Progenitor cell of endocrine pancreas (in vitro differentiated cells): ENCODE data around the gene ARHGEF28. TPM values are rescaled to one million over a fixed set of nuclear protein-coding genes. Genes with fewer than 3 reads are reported as not detected.

ENCODE experiments used
- DNase-seq: peaks from one replicate; pipeline ENCODE4 v3.0.0; 2021; ENCODE audit warnings: low spot score; ENCODE audit not compliant: unreplicated experiment
- H3K27ac Mint-ChIP-seq: 2 replicates; pipeline ENCODE4 v1.8.0; 2021; ENCODE audit warnings: mild to moderate bottlenecking, moderate library complexity, mixed read lengths
- H3K27me3 Mint-ChIP-seq: 2 replicates; pipeline ENCODE4 v1.8.0; 2021; ENCODE audit warnings: mixed read lengths
- H3K36me3 Mint-ChIP-seq: 2 replicates; pipeline ENCODE4 v1.8.0; 2022; ENCODE audit warnings: mixed read lengths; ENCODE audit not compliant: insufficient read depth
- H3K4me1 Mint-ChIP-seq: 2 replicates; pipeline ENCODE4 v1.8.0; 2021; ENCODE audit warnings: low read depth, mixed read lengths
- H3K4me3 Mint-ChIP-seq: 2 replicates; pipeline ENCODE4 v1.8.0; 2021; ENCODE audit warnings: low read depth, mild to moderate bottlenecking, moderate library complexity, mixed read lengths
- H3K9me3 Mint-ChIP-seq: 2 replicates; pipeline ENCODE4 v1.8.0; 2021; ENCODE audit warnings: low read depth, mixed read lengths
- CTCF ChIP-seq: fragments of 200-600 bp; sonication (generic); IDR thresholded peaks from one replicate; pipeline ENCODE4 v1.5.0; 2021; ENCODE audit warnings: antibody characterized with exemption, mild to moderate bottlenecking; ENCODE audit not compliant: unreplicated experiment
- total RNA-seq: library from RNA; stranded (reverse); gene quantifications from 2 replicates; pipeline ENCODE4 v1.2.1, GENCODE V29; 2021

The ARHGEF28 gene
- total RNA-seq, 1 donor from 2014 or later = 15.0 TPM

- no peak for TF ChIP-seq CTCF
- no peaks in the 10 kb centered on the region for H3K36me3 Mint-ChIP-seq
- no peak overlapping the region for H3K4me3 Mint-ChIP-seq
- no peaks in the 10 kb centered on the region for H3K9me3 Mint-ChIP-seq
- no peaks in the 10 kb centered on the region for H3K4me1 Mint-ChIP-seq
- DNase-seq = no peak
- H3K27ac Mint-ChIP-seq = no peak overlapping the region
- H3K27me3 Mint-ChIP-seq = peaks cover 7% of the 10 kb centered on the region
Measured at GRCh38 chr5:73740274-73740790, 114.3 kb downstream of the ARHGEF28 start.

- Mint-ChIP-seq H3K9me3 (no peaks in the 10 kb centered on the region), H3K36me3 (no peaks in the 10 kb centered on the region), H3K27ac (no peak overlapping the region), H3K4me1 (no peaks in the 10 kb centered on the region), H3K4me3 (no peak overlapping the region), H3K27me3 (peaks cover 2% of the 10 kb centered on the region)
- TF ChIP-seq CTCF = no peak
- no peak for DNase-seq
Measured at GRCh38 chr5:73743161-73743560, 117.2 kb downstream of the ARHGEF28 start.

- H3K27me3 Mint-ChIP-seq = no peaks in the 10 kb centered on the region
- no peak overlapping the region for H3K27ac Mint-ChIP-seq
- H3K9me3 Mint-ChIP-seq = no peaks in the 10 kb centered on the region
- no peaks in the 10 kb centered on the region for H3K36me3 Mint-ChIP-seq
- no peak for DNase-seq
- no peak for TF ChIP-seq CTCF
- H3K4me3 Mint-ChIP-seq = no peak overlapping the region
- no peaks in the 10 kb centered on the region for H3K4me1 Mint-ChIP-seq
Measured at GRCh38 chr5:73745836-73746235, 119.8 kb downstream of the ARHGEF28 start.

- Mint-ChIP-seq H3K4me1 (no peaks in the 10 kb centered on the region), H3K36me3 (no peaks in the 10 kb centered on the region), H3K4me3 (no peak overlapping the region), H3K27me3 (no peaks in the 10 kb centered on the region), H3K27ac (no peak overlapping the region), H3K9me3 (no peaks in the 10 kb centered on the region)
- DNase-seq = no peak
- TF ChIP-seq CTCF = no peak
Measured at GRCh38 chr5:73746608-73747007, 120.6 kb downstream of the ARHGEF28 start.

GRCh38 chr5:73747696-73748380 is 121.8 kb downstream of the ARHGEF28 start:
- Mint-ChIP-seq H3K9me3 (no peaks in the 10 kb centered on the region), H3K4me1 (no peaks in the 10 kb centered on the region), H3K36me3 (no peaks in the 10 kb centered on the region), H3K27me3 (peaks cover 7% of the 10 kb centered on the region), H3K4me3 (no peak overlapping the region), H3K27ac (no peak overlapping the region)
- no peak for TF ChIP-seq CTCF
- no peak for DNase-seq
